ENCODE measurements around the gene SHOX.

SHOX gene

GRCh38 chrX:642436-643240, 12.0 kb downstream of the SHOX start:
- no peak for TF ChIP-seq CTCF (IDR thresholded peaks at IDR 0.05; ENCODE audit: low read depth, low read length, missing control alignments)
- H3K4me3 ChIP-seq (ENCODE audit: low read depth, low read length): no peak overlapping the region
- no peak for DNase-seq (ENCODE audit: low read depth)

GRCh38 chrX:643241-643595, 12.6 kb downstream of the SHOX start:
- TF ChIP-seq CTCF (IDR thresholded peaks at IDR 0.05; ENCODE audit: low read depth, low read length, missing control alignments): no peak
- H3K4me3 ChIP-seq (ENCODE audit: low read depth, low read length): no peak overlapping the region
- DNase-seq (ENCODE audit: low read depth): no peak

- DNase-seq (ENCODE audit: low read depth): no peak
- no peak for TF ChIP-seq CTCF (IDR thresholded peaks at IDR 0.05; ENCODE audit: low read depth, low read length, missing control alignments)
- no peak overlapping the region for H3K4me3 ChIP-seq (ENCODE audit: low read depth, low read length)
Measured at GRCh38 chrX:643911-644303, 13.3 kb downstream of the SHOX start.

- no peak for DNase-seq (ENCODE audit: low read depth)
- TF ChIP-seq CTCF (IDR thresholded peaks at IDR 0.05; ENCODE audit: low read depth, low read length, missing control alignments): no peak
- no peak overlapping the region for H3K4me3 ChIP-seq (ENCODE audit: low read depth, low read length)
Measured at GRCh38 chrX:644304-645281, 14.0 kb downstream of the SHOX start.

GRCh38 chrX:646228-646495, 15.6 kb downstream of the SHOX start:
- H3K4me3 ChIP-seq (ENCODE audit: low read depth, low read length): no peak overlapping the region
- TF ChIP-seq CTCF (IDR thresholded peaks at IDR 0.05; ENCODE audit: low read depth, low read length, missing control alignments): no peak
- DNase-seq (ENCODE audit: low read depth): no peak

- H3K4me3 ChIP-seq (ENCODE audit: low read depth, low read length): no peak overlapping the region
- no peak for TF ChIP-seq CTCF (IDR thresholded peaks at IDR 0.05; ENCODE audit: low read depth, low read length, missing control alignments)
- DNase-seq (ENCODE audit: low read depth): no peak
Measured at GRCh38 chrX:646796-647195, 16.2 kb downstream of the SHOX start.

Data from GM12864 (cell line).